Epithelial cell of prostate (primary cell): ENCODE data around the gene C6.
"Not testable (repeated sequence)": the region's sequence is repeated elsewhere in the genome, so short reads cannot be mapped to it uniquely, and the experiment has no call there.

ENCODE experiments used
- DNase-seq: peaks from one replicate; pipeline ENCODE4 v3.0.0-alpha.2; 2011; ENCODE audit warnings: low read depth, low spot score
- H3K27ac ChIP-seq: fragments of 450-650 bp; 2 replicates; pipeline ENCODE4 v1.5.1; 2017; ENCODE audit warnings: mild to moderate bottlenecking

The C6 gene

DNA sequence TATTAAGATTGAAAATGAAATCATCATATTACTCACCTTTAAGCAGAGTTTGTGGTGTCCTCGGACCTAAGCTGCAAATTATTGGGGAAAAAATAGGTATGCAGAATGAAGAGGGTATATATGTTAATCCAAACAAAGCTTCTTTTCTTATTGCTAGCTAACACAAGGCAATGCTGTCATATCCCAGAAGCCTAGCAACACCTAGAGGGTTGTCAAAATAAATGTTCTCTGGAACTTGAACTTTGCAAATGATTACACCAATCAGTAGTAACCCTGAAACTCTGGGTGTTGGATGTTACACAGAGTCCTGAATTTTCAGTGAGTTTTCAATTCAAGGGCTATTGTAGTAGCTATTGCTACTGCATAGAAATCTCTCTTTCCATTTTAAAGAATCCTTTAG, at the start of gene C6:
C6 (minus strand) TSS at position 193 of the 400 bp plus-strand sequence. CDS start 10,302 bp downstream, outside the sequence.
- no peak for DNase-seq
- H3K27ac ChIP-seq, result no peak within 1 kb of the TSS

DNA sequence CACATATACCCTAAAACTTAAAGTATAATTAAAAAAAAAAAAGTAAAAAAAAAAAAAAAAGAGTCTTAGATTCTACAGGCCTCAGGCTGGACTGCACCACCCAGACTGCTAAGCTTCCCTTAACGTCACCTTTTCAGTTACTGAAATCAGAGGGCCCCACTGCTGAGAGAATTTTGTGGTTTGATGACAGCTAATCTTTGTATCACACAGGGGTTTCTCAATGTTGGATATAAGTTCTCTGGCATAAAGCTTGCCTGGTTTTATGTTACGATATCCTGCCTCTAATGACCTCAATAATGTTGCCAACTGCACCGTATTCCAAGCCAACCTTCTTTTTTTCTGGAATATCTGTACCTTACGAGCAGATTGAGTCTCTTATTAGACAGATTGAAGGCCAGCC, 43.1 kb upstream of the C6 start:
- no peak for DNase-seq
- no peak overlapping the region for H3K27ac ChIP-seq

DNA sequence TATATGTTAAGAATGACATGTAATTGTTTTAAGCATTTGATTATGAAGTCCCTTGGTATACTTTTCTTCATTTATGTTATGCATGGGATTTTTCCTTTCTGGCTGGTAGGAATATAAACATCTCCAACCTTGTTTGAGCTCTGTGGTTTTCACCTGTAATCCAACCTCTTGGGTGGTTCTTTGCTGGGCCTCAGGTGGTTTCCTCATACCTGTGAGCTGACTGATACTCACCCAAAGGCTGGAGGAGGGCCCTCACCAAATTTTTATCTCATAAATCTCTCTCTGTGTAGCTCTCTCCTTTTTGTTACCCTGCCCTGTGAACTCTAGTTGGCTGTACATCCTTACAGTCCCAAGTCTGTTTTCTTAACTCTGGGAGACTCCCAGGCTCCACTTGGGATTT, 39.8 kb upstream of the C6 start:
- DNase-seq, result no peak
- H3K27ac ChIP-seq, result peak overlapping the region; percentile 54

DNA sequence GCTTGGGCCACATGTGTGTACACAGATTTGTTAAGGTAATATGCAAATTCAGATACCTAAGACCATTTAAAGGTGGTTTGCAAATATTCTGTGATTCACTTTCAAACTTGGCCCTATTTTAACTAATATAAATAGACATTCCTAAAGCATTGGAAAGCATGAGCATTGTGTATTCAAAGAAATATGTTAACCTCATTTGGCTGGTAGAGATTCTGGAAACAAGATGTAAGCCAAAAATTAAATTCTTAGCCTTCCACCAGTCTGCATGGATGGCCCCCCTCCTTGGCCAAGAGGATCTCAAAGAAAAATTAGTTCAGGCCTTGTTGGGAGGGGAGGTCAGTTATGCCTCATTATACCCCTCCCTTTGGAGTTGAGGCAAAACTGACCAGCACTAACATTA, 38.7 kb upstream of the C6 start:
- H3K27ac ChIP-seq, result peak overlapping the region; percentile 54
- DNase-seq, result no peak

DNA sequence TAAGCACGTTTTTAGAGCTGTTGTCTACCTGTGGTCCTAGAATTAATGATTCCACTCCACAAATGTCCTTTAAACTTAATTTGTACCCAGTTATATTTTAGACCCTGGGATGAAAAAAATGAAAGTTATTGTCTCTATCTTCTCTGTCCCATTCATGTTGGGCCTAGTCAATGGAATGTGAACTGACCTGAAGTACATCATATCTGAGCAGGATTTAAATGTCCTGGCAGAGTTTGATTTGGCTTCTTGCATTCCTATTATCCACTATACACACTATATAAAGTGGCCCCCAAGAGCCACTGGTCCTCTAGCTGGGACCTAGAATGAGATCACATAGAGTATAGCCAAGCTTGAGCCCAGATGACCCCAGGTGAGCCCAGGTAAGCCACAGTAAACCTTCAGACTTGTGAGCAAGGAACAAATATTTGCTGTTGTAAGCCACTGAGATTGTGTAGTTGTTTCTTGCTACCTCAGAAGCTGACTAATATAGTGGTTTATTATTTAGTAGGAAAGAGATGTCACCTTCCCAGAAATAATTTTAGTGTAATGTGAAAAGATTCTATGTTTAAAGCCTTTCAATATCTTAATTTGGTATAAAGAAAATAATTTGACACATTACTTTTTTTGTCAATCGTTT, 37.1 kb upstream of the C6 start:
- no peak for DNase-seq
- H3K27ac ChIP-seq, result no peak overlapping the region

DNA sequence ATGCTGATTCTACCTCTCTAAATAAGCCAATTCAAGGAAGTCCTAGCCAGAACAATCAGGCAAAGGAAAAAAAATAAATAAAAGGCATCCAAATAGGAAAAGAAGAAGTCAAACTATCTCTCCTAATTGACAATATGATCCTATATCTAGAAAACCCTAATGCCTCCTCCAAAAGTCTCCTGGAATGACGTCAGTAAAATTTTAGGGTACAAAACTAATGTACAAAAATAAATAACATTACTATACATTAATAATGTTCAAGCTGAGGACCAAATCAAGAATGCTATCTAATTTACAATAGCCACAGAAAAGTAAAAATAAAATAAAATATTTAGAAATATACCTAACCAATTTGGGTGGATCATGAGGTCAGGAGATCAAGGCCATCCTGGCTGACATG, 33.8 kb upstream of the C6 start:
- peak overlapping the region; percentile 31 for H3K27ac ChIP-seq
- no peak for DNase-seq

DNA sequence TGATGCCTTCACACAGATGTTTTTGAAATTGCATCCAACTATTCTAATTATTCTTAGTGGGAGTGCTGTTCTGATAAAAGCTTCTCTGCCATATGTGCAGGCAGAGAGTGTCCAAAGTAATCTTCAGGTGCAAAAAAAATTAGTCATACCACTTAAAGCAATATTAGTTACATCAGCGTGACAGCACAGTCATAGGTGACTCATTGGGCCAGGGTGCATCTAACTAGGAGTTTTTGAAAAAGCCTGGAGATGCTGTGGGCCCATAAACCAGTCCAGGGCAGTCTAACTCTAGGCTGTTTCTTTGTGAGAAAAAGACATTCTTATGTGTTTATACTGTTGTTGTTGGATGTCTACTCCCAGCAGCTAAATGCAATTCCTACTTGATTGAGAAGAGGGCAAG, 33.0 kb upstream of the C6 start:
- DNase-seq, result peak; percentile 70
- peak overlapping the region; percentile 31 for H3K27ac ChIP-seq

DNA sequence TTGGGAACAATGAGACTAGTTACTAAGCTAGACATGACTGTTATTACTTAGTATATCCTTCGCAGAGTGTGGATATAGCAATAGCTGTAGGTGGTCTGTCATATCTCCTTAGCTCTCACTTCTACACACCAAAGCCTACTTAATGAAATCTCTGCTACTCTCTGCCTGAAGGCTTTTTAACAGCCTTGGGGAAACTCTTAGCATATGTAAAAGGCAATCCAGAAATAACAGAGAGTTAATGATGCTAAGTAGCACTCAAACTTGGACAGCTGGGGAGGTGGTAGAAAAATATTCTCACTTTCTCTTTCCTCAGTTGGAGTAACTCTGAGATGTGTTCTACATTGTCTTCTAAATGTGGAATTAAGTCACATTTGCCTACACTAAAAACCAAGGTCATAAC, 30.2 kb upstream of the C6 start:
- no peak for DNase-seq
- no peak overlapping the region for H3K27ac ChIP-seq

DNA sequence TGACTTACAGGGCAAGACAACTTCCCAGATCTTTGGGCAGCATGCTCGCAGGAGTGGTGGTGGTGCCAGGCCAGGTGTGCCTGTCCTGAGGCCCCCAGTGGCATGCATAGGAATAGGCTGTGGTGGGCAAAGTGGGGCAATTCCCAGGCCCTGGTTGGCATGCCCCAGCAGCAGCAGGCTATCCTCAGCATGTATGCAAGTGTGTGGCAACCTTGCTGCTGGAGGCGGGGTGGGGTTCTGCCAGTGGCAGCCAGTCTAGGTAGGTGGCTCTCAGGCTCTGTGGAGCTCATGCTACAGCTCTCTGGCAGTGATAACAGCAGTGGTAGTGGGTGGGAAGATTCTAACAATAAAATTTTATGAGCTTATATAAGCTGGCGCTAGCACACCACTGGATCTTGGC, 27.7 kb upstream of the C6 start:
- DNase-seq, result no peak
- no peak overlapping the region for H3K27ac ChIP-seq

DNA sequence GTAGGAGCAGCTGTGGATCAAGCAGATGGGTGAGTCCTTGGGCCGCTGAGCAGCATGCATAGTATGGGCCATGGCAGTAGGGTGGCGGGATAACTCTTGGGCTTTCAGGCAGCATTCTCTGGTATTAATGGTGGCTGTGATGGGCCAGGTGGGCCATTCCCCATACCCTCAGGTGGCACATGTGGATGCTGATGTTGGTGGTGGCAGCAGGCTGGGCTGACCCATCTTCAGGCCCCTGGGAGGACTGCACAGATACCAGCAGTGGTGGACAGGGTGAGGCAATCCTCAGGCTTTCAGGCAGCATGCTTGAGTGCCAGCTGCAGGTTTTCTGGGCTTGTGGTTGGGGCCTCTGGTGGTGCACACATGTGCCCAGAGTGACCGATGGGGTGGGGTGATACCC, 27.1 kb upstream of the C6 start:
- no peak for DNase-seq
- H3K27ac ChIP-seq, result no peak overlapping the region

DNA sequence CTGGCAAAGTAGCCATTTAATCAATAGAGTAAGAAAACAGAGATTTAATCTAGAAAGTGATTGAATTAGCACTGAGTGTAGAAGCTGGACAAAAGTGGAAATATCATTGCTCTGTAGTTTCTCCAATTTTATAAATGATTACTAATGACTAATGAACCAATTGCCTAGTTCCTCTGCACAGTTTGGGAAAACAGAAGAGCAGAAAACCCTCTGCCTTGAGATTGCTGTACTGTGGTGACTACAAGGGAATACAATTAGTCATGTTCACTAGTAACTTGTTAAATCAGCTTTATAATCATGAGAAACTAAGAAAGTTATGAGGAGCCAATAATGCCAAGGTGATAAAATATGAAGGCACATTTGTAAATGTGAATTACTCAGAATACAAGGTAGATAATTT, 21.1 kb upstream of the C6 start:
- no peak overlapping the region for H3K27ac ChIP-seq
- DNase-seq, result no peak

DNA sequence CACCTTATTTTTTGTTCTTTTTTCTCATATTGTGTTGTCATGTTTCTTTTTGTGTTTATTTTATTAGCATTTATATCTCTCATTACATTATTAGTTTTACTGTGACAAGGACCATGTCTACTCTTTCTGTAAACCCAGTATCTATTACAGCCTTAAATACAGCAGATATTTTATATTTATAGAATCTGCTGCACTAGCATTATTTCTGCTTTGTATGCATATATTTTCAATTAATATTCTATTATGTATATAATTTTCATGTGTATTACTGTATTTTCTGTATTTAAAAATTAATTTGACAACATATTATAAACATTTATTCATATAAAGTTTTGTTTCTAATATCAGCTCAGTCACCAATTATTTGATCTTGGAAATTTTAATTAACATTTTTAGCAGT, 19.5 kb upstream of the C6 start:
- DNase-seq, result no peak

DNA sequence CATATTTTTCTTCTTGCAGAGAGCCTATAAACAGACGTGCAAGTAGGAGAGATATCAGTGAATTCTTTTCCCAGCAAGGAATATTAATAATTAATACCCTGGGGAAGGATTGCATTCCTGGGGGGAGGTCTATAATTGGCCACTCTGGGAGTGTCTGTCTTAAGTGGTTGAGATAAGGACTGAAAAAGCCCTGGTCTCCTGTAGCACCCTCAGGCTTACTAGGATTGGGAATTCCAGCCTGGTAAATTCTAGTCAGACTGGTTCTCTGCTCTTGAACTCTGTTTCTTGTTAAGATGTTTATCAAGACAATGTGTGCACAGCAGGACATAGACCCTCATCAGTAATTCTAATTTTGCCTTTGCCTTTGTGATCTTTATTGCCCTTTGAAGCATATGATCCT, 16.9 kb upstream of the C6 start:
- not testable (repeated sequence) for DNase-seq, H3K27ac ChIP-seq

More for the DNA sequence above, 19.5 kb upstream of the C6 start:
- H3K27ac ChIP-seq, result no peak overlapping the region

DNA sequence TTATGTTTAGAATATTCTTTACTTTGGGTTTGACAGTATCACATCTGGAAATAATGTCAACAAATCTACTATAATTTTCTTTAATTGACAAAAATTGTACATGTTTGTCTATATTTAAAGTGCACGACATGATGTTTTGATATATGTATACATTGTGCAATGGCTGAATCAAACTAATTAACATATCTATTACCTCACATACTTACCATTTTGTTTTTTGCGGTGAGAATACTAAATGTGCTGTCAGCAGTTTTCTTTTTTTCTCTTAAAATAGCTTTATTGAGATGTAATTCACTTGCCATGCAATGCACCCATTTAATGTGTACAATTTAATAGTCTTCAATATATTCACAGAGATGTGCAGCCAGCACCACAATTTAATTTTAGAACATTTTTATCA, 10.6 kb upstream of the C6 start:
- DNase-seq, result no peak
- H3K27ac ChIP-seq, result no peak overlapping the region

DNA sequence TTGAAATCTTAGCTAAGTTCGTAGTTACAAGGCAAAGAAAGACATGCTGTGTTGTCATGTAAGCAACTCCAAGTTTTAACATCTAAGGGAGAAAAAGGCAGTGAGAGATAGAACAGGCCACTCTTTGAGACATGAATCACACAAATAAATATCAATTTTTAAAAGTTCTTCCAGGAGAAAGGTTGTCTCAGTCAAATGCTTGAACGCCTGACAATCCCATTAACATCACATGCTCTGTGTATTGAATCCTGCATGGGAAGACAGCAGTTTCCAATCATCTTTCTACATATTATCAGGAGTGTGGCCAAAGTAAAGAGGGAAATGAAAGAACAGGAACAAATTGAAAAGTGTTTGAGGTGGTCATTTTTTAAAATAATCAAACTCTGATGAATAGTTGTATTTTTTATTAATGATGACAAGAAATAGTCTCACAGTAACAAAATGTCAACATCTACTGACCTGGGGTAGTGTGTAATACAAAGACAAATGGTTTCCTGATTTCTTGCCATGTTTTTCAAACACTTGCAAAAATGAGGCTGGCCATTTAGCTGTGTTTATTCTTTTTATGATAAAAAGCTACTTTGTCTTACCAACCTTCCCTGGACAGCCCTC, 6.4 kb upstream of the C6 start:
- H3K27ac ChIP-seq, result no peak overlapping the region
- no peak for DNase-seq

DNA sequence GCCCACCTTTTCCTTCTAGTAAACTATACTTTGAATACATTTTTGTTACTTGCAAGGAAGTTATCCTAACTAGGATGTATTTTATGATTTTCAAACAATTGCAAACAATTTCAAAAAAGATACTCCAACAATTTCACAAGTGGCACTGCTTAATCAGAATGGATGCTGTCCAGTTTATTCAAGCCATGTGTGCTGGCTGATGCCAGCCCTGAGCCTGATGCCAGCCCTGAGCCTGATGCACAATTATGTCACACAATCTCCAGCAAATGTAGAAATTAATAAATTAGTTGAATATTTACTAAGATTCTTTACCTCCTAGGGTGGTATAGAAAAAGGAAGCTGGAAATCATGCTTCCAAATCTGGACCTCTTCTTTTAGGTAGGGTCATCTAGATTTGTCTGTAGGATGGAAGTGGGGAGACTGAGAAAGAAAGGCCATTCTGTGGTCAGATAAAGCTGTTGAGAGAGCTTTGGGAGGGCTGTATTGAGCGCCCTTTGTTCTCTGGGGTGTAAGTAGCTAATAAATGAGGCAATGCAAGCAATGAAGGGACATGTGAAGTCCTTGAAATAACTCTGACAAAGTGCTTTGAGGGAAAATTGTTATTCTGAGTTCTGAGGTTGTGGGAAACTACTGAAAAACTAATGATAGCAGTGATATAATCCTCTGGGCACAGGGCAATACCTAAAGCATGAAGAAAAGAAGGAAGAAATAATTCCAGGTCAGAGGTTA, 5.8 kb upstream of the C6 start:
- no peak overlapping the region for H3K27ac ChIP-seq
- no peak for DNase-seq

DNA sequence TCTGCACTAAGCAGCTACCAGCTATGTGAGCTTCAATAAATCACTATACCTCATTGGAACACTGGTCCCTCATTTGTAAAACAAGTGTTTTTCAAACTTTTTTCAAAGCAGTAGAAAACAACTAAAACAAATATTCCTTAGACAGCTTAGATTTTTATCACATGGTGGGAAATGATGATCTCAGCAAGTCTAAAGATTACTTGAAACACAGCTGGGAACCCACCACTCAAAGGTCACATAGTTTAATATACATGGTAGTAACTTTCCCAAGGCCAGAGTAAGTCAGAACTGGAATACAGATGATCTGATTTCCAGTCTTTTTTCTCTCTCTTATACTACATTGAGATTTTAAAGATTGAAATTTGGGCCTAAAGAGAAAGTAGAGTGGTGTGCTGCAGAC, 850 bp upstream of the C6 start:
- no peak for DNase-seq

DNA sequence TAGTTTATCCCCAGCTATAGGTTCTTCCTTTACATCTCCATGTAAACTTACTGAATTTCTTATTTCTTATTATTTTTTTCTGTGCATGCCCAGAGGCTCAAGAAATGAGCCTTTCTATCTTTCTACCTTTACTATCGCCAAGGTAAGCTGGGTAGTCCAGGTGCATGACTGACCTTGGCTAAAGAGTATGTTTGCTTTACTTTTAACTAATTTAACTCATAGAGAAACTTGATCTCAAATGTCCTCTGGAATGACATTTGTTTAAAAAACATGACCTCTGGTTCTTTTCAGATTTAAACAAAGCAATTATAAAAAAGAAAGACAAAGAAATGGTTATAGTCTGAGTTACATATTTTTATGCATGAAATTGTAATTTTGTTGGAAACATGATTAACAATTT, 397 bp downstream of the C6 start:
- no peak overlapping the region for H3K27ac ChIP-seq
- DNase-seq, result no peak

More for the DNA sequence above, 850 bp upstream of the C6 start:
- H3K27ac ChIP-seq, result no peak overlapping the region

DNA sequence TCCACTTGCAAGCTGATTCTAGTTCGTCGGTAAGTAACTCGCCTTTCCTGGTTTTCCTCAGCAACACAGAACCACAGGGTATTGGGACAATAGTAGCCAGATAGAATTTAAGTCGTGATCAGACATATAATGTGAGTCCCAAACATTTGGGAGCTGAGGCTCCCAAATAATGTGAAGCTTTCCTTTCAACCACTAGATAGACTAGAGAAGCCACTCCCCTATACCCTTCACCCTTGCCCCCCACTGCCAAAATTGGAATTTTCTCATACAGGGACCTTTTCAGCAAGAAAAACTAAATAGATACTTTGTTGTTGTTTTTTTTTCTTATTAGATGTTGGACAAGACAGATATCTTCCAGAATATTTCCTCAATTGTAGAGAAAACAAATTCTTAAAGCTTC, 1.9 kb downstream of the C6 start:
- DNase-seq, result no peak
- H3K27ac ChIP-seq, result no peak overlapping the region

DNA sequence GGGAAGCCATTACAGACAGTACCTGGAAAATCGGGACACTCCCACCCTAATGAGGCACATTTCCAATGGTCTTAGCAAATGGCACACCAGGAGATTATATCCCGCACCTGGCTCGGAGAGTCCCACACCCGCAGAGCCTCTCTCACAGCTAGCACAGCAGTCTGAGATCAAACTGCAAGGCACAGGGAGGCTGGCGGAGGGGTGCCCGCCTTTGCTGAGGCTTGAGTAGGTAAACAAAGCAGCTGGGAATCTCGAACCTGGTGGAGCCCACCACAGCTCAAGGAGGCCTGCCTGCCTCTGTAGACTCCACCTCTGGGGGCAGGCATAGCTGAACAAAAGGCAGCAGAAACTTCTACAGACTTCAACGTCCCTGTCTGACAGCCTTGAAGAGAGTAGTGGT, 7.9 kb downstream of the C6 start:
- DNase-seq, H3K27ac ChIP-seq: not testable (repeated sequence)

DNA sequence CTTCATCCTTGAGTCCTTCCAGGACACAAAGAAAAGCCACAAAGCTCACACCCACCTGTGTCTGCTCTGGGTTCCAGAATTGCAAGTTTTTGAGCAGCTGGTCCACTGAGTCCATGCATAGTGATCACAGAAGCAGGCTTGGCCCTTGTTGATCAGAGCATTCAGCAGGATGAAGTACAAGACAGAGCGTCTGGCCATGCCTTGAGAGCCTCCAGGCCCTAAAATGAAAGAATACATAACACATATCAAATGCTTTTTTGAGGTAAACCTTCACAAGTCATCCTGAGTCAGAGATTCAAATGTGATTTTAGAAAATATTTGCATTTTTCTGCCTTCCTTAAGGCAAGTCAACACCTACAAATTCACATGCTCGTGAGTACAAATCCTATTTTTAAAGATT, 10.3 kb downstream of the C6 start:
- no peak for DNase-seq
- no peak overlapping the region for H3K27ac ChIP-seq
